Calu3 (cell line): ENCODE measurements around the gene BRD7. TPM values are rescaled to one million over a fixed set of nuclear protein-coding genes. Genes with fewer than 3 reads are reported as not detected.

Experiments
- BruUV-seq: library from RNA; stranded (reverse); fragments of 400-500 nt; replicated peaks from 2 replicates; lab custom pipeline; 2021; lab: Mats Ljungman, UMichigan
- CTCF ChIA-PET: fragments of 300-600 bp; sonication (Branson Sonifier 250); formaldehyde crosslinking; loops from one replicate; lab custom pipeline; 2022; ENCODE audit warnings: antibody characterized with exemption; lab: Charles Lee
- DNase-seq: peaks from one replicate; pipeline ENCODE4 v3.0.0; 2022
- H3K27ac Mint-ChIP-seq: one replicate; pipeline ENCODE4 v1.8.0; 2022; ENCODE audit warnings: mixed read lengths; ENCODE audit not compliant: unreplicated experiment
- H3K27me3 Mint-ChIP-seq: one replicate; pipeline ENCODE4 v1.8.0; 2022; ENCODE audit warnings: mixed read lengths; ENCODE audit not compliant: unreplicated experiment
- H3K36me3 Mint-ChIP-seq: one replicate; pipeline ENCODE4 v1.8.0; 2022; ENCODE audit warnings: mild to moderate bottlenecking, moderate library complexity, mixed read lengths; ENCODE audit not compliant: insufficient read depth, unreplicated experiment
- H3K4me1 Mint-ChIP-seq: one replicate; pipeline ENCODE4 v1.8.0; 2022; ENCODE audit warnings: mild to moderate bottlenecking, low read depth, mixed read lengths; ENCODE audit not compliant: unreplicated experiment
- H3K4me3 Mint-ChIP-seq: one replicate; pipeline ENCODE4 v1.8.0; 2022; ENCODE audit warnings: mild to moderate bottlenecking, low read depth, moderate library complexity, mixed read lengths; ENCODE audit not compliant: unreplicated experiment
- H3K9me3 Mint-ChIP-seq: one replicate; pipeline ENCODE4 v1.8.0; 2022; ENCODE audit warnings: low read depth, mixed read lengths; ENCODE audit not compliant: unreplicated experiment
- intact Hi-C: fragments of 100-400 bp; cut with micrococcal nuclease; formaldehyde crosslinking; loops from one replicate; pipeline ENCODE4 v1.10.0; 2022; ENCODE audit not compliant: unreplicated experiment
- total RNA-seq: library from RNA; stranded (reverse); gene quantifications from 2 replicates; pipeline ENCODE4 v1.2.3, GENCODE V29; 2022
- TF ChIP-seq, protein P1 (sequence below): fragments of 200-600 bp; IDR thresholded peaks from one replicate; pipeline ENCODE4 v1.8.0; 2022; ENCODE audit warnings: antibody characterized with exemption; ENCODE audit not compliant: unreplicated experiment

The BRD7 gene
- total RNA-seq, 1 experiment from 2014 or later = 98.7 TPM

DNA sequence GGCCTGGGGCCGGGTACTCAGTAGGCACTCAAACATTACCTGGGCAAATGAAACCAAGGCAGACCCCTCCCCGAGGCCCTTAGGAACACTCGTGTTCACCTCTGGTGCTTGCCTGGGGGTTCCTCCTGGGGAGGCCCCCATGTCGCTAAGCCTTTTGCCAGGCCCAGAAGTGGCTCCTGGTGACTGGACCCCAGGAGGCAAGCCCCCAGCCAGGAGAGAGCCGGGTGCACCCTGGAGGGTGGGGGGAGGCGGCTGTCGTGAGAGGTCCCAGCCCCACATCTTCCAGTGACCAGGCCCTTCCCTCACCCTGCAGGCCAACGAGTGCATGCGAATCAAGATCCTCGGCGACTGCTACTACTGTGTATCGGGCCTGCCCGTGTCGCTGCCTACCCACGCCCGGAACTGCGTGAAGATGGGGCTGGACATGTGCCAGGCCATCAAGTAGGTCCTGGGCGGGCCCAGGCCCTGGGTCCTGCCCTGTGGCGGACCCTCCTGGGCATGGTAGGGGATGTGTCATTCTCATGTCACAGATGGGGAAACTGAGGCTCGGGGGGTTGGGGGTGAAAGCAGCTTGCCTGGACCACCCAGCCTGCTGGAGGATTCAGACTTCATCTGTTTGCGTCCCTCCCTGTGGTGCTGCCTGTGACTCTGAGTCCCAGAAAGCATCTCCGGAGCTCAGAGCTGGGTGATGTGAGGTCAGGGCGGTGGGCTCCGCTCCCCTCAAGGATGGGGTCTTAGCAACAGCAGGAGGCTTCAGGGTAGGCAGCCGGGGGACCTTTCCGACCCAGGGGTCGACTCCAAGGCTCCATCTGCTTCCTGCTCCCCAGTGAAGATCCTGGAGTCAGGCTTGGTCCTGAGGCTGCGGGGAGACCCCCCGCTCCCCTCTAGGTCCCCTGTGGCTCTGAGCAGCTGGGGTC is 69.9 kb downstream of the BRD7 start:
- no peaks in the 10 kb centered on the region for H3K27me3 Mint-ChIP-seq
- DNase-seq = no peak

DNA sequence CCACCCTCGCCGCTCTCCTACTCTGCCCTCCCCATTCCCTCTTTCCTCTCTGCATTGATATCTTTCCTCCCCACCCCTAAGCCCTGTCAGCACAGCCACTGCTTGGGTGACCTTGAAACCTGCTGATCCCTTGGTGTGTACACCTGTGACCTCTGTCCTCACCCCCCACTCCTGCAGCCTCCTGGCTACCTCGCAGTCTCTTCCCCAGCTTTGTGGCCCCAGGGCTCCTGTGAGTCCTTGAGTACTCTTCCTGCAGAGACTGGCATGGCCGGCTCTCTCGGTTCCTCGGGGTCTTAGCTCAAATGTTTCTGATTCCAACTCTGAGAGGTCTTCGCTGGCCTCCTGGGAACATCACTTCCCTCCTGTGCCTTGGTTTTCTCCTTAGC is 70.7 kb downstream of the BRD7 start:
- CTCF ChIA-PET = interaction anchor here (1.2 kb wide), 1 partner anchor 88 kb away, joined by 3 read pairs; no protein-coding TSS in a partner anchor
- TF ChIP-seq, protein P1, sequence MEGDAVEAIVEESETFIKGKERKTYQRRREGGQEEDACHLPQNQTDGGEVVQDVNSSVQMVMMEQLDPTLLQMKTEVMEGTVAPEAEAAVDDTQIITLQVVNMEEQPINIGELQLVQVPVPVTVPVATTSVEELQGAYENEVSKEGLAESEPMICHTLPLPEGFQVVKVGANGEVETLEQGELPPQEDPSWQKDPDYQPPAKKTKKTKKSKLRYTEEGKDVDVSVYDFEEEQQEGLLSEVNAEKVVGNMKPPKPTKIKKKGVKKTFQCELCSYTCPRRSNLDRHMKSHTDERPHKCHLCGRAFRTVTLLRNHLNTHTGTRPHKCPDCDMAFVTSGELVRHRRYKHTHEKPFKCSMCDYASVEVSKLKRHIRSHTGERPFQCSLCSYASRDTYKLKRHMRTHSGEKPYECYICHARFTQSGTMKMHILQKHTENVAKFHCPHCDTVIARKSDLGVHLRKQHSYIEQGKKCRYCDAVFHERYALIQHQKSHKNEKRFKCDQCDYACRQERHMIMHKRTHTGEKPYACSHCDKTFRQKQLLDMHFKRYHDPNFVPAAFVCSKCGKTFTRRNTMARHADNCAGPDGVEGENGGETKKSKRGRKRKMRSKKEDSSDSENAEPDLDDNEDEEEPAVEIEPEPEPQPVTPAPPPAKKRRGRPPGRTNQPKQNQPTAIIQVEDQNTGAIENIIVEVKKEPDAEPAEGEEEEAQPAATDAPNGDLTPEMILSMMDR = no peak
- intact Hi-C loops = no loop called here
- H3K27ac Mint-ChIP-seq = no peak overlapping the region
- no peak overlapping the region for H3K4me3 Mint-ChIP-seq
- H3K4me1 Mint-ChIP-seq = no peaks in the 10 kb centered on the region
- no TSS peak for BruUV-seq
- no peak for DNase-seq
- H3K27me3 Mint-ChIP-seq = no peaks in the 10 kb centered on the region
- peaks cover 31% of the 10 kb centered on the region for H3K36me3 Mint-ChIP-seq
- H3K9me3 Mint-ChIP-seq = no peaks in the 10 kb centered on the region

More for the DNA sequence above, 69.9 kb downstream of the BRD7 start:
- intact Hi-C loops = no loop called here
- TF ChIP-seq, protein P1 = no peak
- no TSS peak for BruUV-seq
- CTCF ChIA-PET = no interaction called here
- Mint-ChIP-seq H3K27ac (no peak overlapping the region), H3K4me3 (no peak overlapping the region), H3K36me3 (peaks cover 32% of the 10 kb centered on the region), H3K9me3 (no peaks in the 10 kb centered on the region), H3K4me1 (no peaks in the 10 kb centered on the region)

DNA sequence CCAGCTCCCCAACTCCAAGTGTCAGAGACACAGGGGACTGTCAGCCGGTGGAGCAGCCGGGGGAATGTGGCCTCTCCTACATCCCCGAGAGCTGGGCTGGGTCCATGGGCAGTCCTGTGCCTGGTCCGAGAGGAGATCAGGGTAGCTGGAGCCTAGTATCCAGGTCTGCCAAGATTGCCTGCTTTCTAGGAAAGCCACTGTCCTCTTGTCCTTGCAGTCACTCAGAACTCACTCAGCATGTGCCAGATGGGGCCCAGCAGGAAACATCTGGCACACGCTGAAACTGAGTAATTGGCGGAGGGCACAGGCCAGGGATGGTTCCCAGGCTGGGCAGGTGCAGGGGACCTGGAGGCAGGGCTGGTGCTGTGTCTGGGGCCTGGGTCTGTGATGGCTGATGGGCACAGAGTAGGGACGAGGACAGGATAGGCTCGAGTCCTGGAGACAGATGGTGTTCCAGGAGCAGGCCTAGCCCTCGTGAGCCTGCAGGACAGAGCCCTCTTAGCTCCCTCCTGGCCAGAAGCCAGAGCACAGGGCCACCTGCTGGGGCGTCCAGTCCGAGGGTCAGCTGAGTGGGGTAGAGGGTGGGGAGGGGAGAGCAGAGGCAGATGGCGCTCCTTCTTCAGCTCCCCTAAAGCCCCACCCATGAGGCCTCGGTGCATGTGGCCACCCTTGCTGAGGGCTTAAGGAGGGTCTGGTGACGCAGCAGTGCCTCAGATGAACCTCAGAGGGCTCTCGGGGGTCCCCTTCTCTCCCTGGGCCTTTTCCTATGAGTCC is 71.3 kb downstream of the BRD7 start:
- H3K27me3 Mint-ChIP-seq = no peaks in the 10 kb centered on the region
- H3K27ac Mint-ChIP-seq = no peak overlapping the region
- peaks cover 31% of the 10 kb centered on the region for H3K36me3 Mint-ChIP-seq
- BruUV-seq = no TSS peak
- CTCF ChIA-PET = interaction anchor here (0.5 to 1.2 kb wide), 2 partner anchors 87 to 308 kb away, joined by 3 read pairs; no protein-coding TSS in a partner anchor
- TF ChIP-seq, protein P1 = no peak
- H3K4me1 Mint-ChIP-seq = no peaks in the 10 kb centered on the region
- H3K9me3 Mint-ChIP-seq = no peaks in the 10 kb centered on the region
- intact Hi-C loops = no loop called here
- no peak overlapping the region for H3K4me3 Mint-ChIP-seq
- no peak for DNase-seq

DNA sequence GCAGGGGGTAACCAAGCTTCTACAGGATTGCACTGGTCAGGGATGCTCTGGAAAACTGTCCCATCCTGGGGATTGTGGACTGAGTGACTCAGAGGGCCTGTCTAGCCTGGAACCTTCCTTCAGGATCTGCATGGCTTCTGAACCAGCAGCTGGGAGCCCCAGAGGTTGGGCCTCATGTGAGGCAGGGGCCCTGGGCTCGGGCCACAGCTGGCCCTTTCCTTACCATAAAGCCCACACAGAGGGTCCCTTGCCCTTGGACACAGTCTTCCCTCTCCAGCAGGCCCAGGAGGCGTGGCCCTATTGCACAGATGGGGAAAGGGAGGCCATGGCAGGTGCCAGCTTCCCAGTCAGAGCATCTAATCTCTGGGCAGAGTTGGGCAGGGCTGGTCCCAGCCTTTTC is 72.0 kb downstream of the BRD7 start:
- CTCF ChIA-PET = no interaction called here
- Mint-ChIP-seq H3K36me3 (peaks cover 26% of the 10 kb centered on the region), H3K27ac (no peak overlapping the region), H3K4me3 (no peak overlapping the region), H3K4me1 (no peaks in the 10 kb centered on the region), H3K27me3 (no peaks in the 10 kb centered on the region), H3K9me3 (no peaks in the 10 kb centered on the region)
- TF ChIP-seq, protein P1 = no peak
- intact Hi-C loops = no loop called here
- no TSS peak for BruUV-seq
- DNase-seq = no peak
